Trophoblast cell (in vitro differentiated cells and primary cell): ENCODE data around the gene ZDHHC14.

Experiments used
- DNase-seq, 2 donors: peaks; one replicate each; pipeline ENCODE4 v3.0.0-alpha.2; 2016
- H2AFZ ChIP-seq: 2 replicates; pipeline ENCODE4 v1.6.1; 2013; ENCODE audit warnings: low read length, moderate library complexity, mild to moderate bottlenecking; ENCODE audit not compliant: insufficient read depth, poor library complexity
- H2AK5ac ChIP-seq: 2 replicates; pipeline ENCODE4 v1.6.1; 2013; ENCODE audit warnings: mild to moderate bottlenecking, low read length
- H2BK120ac ChIP-seq: 2 replicates; pipeline ENCODE4 v1.6.1; 2013; ENCODE audit warnings: low read length, mild to moderate bottlenecking, moderate library complexity; ENCODE audit not compliant: insufficient read depth, poor library complexity
- H2BK12ac ChIP-seq: 2 replicates; pipeline ENCODE4 v1.6.1; 2013; ENCODE audit warnings: mild to moderate bottlenecking, low read length, moderate library complexity
- H2BK5ac ChIP-seq: 2 replicates; pipeline ENCODE4 v1.6.1; 2013; ENCODE audit warnings: low read length, low read depth, moderate library complexity, mild to moderate bottlenecking; ENCODE audit not compliant: poor library complexity
- H3K14ac ChIP-seq: 2 replicates; pipeline ENCODE4 v1.6.1; 2013; ENCODE audit warnings: mild to moderate bottlenecking, low read length
- H3K18ac ChIP-seq: 2 replicates; pipeline ENCODE4 v1.6.1; 2013; ENCODE audit warnings: mild to moderate bottlenecking, low read length
- H3K23ac ChIP-seq: 2 replicates; pipeline ENCODE4 v1.6.1; 2013; ENCODE audit warnings: low read length
- H3K27ac ChIP-seq: 2 replicates; pipeline ENCODE4 v1.5.1; 2013; ENCODE audit warnings: low read depth, mild to moderate bottlenecking, inconsistent platforms, low read length, moderate library complexity
- H3K27me3 ChIP-seq: 2 replicates; pipeline ENCODE4 v1.6.1; 2013; ENCODE audit warnings: inconsistent platforms, mild to moderate bottlenecking, low read length, moderate library complexity; ENCODE audit not compliant: insufficient read depth
- H3K36me3 ChIP-seq, 2 experiments: 1 replicate in 1 of 2; 2 replicates in 1 of 2; pipeline ENCODE4 v1.6.1; 2013; ENCODE audit warnings: low read length in 2 of 2, mild to moderate bottlenecking in 2 of 2, moderate library complexity in 1 of 2; ENCODE audit not compliant: insufficient read depth in 2 of 2, control insufficient read depth in 1 of 2
- H3K4ac ChIP-seq: 2 replicates; pipeline ENCODE4 v1.6.1; 2013; ENCODE audit warnings: low read depth, mild to moderate bottlenecking, low read length, moderate library complexity
- H3K4me1 ChIP-seq, 2 experiments: 1 replicate in 1 of 2; 2 replicates in 1 of 2; pipeline ENCODE4 v1.6.1; 2013; ENCODE audit warnings: low read length in 2 of 2, mild to moderate bottlenecking in 2 of 2, moderate library complexity in 1 of 2; ENCODE audit not compliant: insufficient read depth in 2 of 2, control insufficient read depth in 1 of 2
- H3K4me2 ChIP-seq: 2 replicates; pipeline ENCODE4 v1.6.1; 2013; ENCODE audit warnings: inconsistent platforms, mild to moderate bottlenecking, low read length, moderate library complexity
- H3K4me3 ChIP-seq: 2 replicates; pipeline ENCODE4 v1.5.1; 2013; ENCODE audit warnings: mild to moderate bottlenecking, low read depth, low read length, inconsistent platforms
- H3K79me1 ChIP-seq: one replicate; pipeline ENCODE4 v1.6.1; 2013; ENCODE audit warnings: low read length
- H3K79me2 ChIP-seq: 2 replicates; pipeline ENCODE4 v1.6.1; 2013; ENCODE audit warnings: low read length, mild to moderate bottlenecking; ENCODE audit not compliant: control insufficient read depth, insufficient read depth, poor library complexity
- H3K9ac ChIP-seq: 2 replicates; pipeline ENCODE4 v1.6.1; 2013; ENCODE audit warnings: mild to moderate bottlenecking, low read length
- H3K9me3 ChIP-seq: 2 replicates; pipeline ENCODE4 v1.6.1; 2013; ENCODE audit warnings: low read depth, mild to moderate bottlenecking, control low read depth, inconsistent platforms, low read length; ENCODE audit not compliant: insufficient read depth
- H4K12ac ChIP-seq: 2 replicates; pipeline ENCODE4 v1.6.1; 2013; ENCODE audit warnings: low read depth, mild to moderate bottlenecking, low read length, moderate library complexity
- H4K8ac ChIP-seq: 2 replicates; pipeline ENCODE4 v1.6.1; 2013; ENCODE audit warnings: low read depth, mild to moderate bottlenecking, low read length, moderate library complexity
- H4K91ac ChIP-seq: one replicate; pipeline ENCODE4 v1.6.1; 2013; ENCODE audit warnings: low read depth, mild to moderate bottlenecking, low read length, moderate library complexity
- WGBS: extraction: QIAGEN DNeasy Blood & Tissue Kit; methylation state at CpG from one replicate; pipeline ENCODE4 v1.1.7; 2013; ENCODE audit warnings: missing lambda C conversion rate; ENCODE audit not compliant: insufficient read length, insufficient coverage; ENCODE audit errors: extremely low coverage; 5-methylcytosine and 5-hydroxymethylcytosine counted together

The ZDHHC14 gene

GRCh38 chr6:157525918-157526425, 145.0 kb downstream of the ZDHHC14 start:
- Histone ChIP-seq H3K79me1 (peaks cover under 1% of the 10 kb centered on the region), H3K9me3 (peaks cover 1% of the 10 kb centered on the region), H3K27me3 (no peaks in the 10 kb centered on the region), H3K79me2 (no peaks in the 10 kb centered on the region), H3K4me3 (no peak overlapping the region), H2AK5ac (no peak overlapping the region), H2AFZ (no peak overlapping the region), H4K12ac (no peak overlapping the region), H2BK5ac (no peak overlapping the region), H2BK12ac (no peak overlapping the region), H3K4me2 (no peak overlapping the region), H3K14ac (no peak overlapping the region), H2BK120ac (no peak overlapping the region), H3K18ac (no peak overlapping the region), H4K8ac (no peak overlapping the region), H3K36me3 (peaks cover 0 to 3% of the 10 kb centered on the region in 2 experiments), H3K27ac (no peak overlapping the region), H4K91ac (no peak overlapping the region), H3K4me1 (peaks cover 2% of the 10 kb centered on the region in 2 experiments), H3K9ac (no peak overlapping the region), H3K23ac (no peak overlapping the region), H3K4ac (no peak overlapping the region)
- no CpG with 5 or more reads among the region's 5 CpGs for WGBS
- no peak for DNase-seq

GRCh38 chr6:157527471-157527907, 146.5 kb downstream of the ZDHHC14 start:
- H3K9ac ChIP-seq = no peak overlapping the region
- H4K8ac ChIP-seq = no peak overlapping the region
- WGBS = no CpG with 5 or more reads among the region's 4 CpGs
- H3K18ac ChIP-seq = no peak overlapping the region
- no peak overlapping the region for H4K91ac ChIP-seq
- peaks cover 1% of the 10 kb centered on the region for H3K9me3 ChIP-seq
- H3K79me2 ChIP-seq = no peaks in the 10 kb centered on the region
- H3K4me3 ChIP-seq = no peak overlapping the region
- H3K4me2 ChIP-seq = no peak overlapping the region
- no peak overlapping the region for H2BK5ac ChIP-seq
- H3K4ac ChIP-seq = no peak overlapping the region
- peaks cover 3% of the 10 kb centered on the region for H3K79me1 ChIP-seq
- no peaks in the 10 kb centered on the region for H3K27me3 ChIP-seq
- no peak overlapping the region for H2AK5ac ChIP-seq
- peaks cover 0 to 3% of the 10 kb centered on the region in 2 experiments for H3K36me3 ChIP-seq
- no peak overlapping the region for H3K23ac ChIP-seq
- no peak overlapping the region for H2BK12ac ChIP-seq
- H3K4me1 ChIP-seq = peaks cover 11 to 12% of the 10 kb centered on the region in 2 experiments
- no peak overlapping the region for H2BK120ac ChIP-seq
- no peak overlapping the region for H4K12ac ChIP-seq
- H3K27ac ChIP-seq = no peak overlapping the region
- no peak overlapping the region for H3K14ac ChIP-seq
- DNase-seq = no peak
- H2AFZ ChIP-seq = no peak overlapping the region

GRCh38 chr6:157528931-157529653, 148.1 kb downstream of the ZDHHC14 start:
- DNase-seq = peak in 1 of 2 donors; percentile 9
- H3K79me1 ChIP-seq = peaks cover 3% of the 10 kb centered on the region
- H3K4me2 ChIP-seq = no peak overlapping the region
- no peak overlapping the region for H4K12ac ChIP-seq
- H4K8ac ChIP-seq = no peak overlapping the region
- H3K23ac ChIP-seq = no peak overlapping the region
- H2BK12ac ChIP-seq = no peak overlapping the region
- no peak overlapping the region for H3K27ac ChIP-seq
- no peak overlapping the region for H3K9ac ChIP-seq
- H3K14ac ChIP-seq = no peak overlapping the region
- H3K4me1 ChIP-seq = peaks cover 12 to 20% of the 10 kb centered on the region in 2 experiments
- H2AK5ac ChIP-seq = no peak overlapping the region
- no peak overlapping the region for H2BK5ac ChIP-seq
- no peak overlapping the region for H3K18ac ChIP-seq
- H3K9me3 ChIP-seq = peaks cover 3% of the 10 kb centered on the region
- no peaks in the 10 kb centered on the region for H3K79me2 ChIP-seq
- no peak overlapping the region for H2AFZ ChIP-seq
- H3K4ac ChIP-seq = no peak overlapping the region
- H3K36me3 ChIP-seq = peaks cover 0 to 3% of the 10 kb centered on the region in 2 experiments
- no peak overlapping the region for H4K91ac ChIP-seq
- no peak overlapping the region for H3K4me3 ChIP-seq
- H3K27me3 ChIP-seq = no peaks in the 10 kb centered on the region
- no peak overlapping the region for H2BK120ac ChIP-seq
- no CpG with 5 or more reads among the region's 5 CpGs for WGBS

- Histone ChIP-seq H3K4me2 (no peak overlapping the region), H3K14ac (no peak overlapping the region), H3K9me3 (peaks cover 3% of the 10 kb centered on the region), H3K18ac (no peak overlapping the region), H3K4me1 (peaks cover 14 to 21% of the 10 kb centered on the region in 2 experiments), H3K36me3 (peaks cover 0 to 3% of the 10 kb centered on the region in 2 experiments), H3K27ac (no peak overlapping the region), H3K23ac (no peak overlapping the region), H3K9ac (no peak overlapping the region), H3K4ac (no peak overlapping the region), H4K8ac (no peak overlapping the region), H3K79me1 (peaks cover 3% of the 10 kb centered on the region), H3K4me3 (no peak overlapping the region), H2BK120ac (no peak overlapping the region), H2AK5ac (no peak overlapping the region), H2BK5ac (no peak overlapping the region), H2AFZ (no peak overlapping the region), H3K79me2 (no peaks in the 10 kb centered on the region), H2BK12ac (no peak overlapping the region), H4K12ac (no peak overlapping the region), H3K27me3 (no peaks in the 10 kb centered on the region), H4K91ac (no peak overlapping the region)
- DNase-seq = no peak
- WGBS = no CpG with 5 or more reads among the region's 2 CpGs
Measured at GRCh38 chr6:157529654-157530039, 148.7 kb downstream of the ZDHHC14 start.
